Colon (tissue), 2 donors: ENCODE results near the gene ANKRD42.
"Not testable (repeated sequence)": the region's sequence is repeated elsewhere in the genome, so short reads cannot be mapped to it uniquely, and the experiment has no call there.

ENCODE experiments used
- FAIRE-seq: peaks from 2 replicates; lab custom pipeline; 2012; peaks lifted over from hg19 to GRCh38; lab: Jason Lieb, UNC
- donor health status: control.
- donor health status: control.

ANKRD42 gene

DNA sequence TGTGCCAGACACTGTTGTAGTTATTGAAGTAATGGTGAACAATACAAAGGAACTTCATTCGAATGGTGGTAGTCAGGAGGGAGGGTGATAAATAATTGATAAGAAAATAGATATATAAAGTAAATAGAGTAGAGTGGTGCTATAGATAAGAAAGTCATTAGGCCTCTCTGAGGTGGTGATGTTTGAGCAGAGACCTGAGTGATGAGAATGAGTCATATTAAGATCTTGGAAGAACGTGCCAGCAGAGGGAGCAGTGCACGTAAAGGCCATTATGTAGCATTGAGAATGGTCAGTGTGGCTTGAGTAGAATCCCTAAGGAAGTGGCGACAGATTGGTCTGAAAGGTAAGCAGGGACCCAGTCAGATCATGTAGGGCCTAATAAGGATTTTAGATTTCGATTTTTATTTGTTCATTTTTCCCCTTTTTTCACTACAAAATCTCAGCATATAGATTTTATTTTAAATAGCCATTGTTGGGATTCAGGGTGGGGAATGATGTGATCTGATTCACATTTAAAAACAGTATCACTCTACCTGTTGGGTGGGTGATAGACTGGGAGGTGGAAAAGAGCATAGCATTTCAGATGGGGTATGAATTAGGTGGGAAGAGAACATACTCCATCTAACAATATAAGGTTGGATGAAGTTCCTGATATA, 47.9 kb downstream of the ANKRD42 start:
- FAIRE-seq, result no peak

DNA sequence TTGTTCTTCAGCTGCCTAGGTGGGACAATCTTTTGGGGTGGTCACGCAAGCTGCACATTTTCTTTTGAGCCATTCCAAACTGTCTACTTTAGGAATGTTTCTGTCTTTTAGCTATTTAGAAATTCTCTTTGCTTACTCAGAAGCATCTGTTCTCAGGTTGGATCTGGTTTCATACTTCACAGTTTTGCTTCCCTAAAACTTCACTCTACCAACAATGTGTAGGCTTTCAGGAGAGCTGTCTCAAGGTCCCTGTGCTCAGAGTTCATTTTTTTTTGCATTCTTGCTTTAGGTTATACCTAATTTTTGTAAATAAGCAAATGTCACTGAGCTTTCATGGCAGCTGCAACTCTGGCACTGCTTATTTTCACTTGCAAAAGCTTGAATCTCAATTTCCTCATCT, 55.9 kb downstream of the ANKRD42 start:
- FAIRE-seq, result no peak

DNA sequence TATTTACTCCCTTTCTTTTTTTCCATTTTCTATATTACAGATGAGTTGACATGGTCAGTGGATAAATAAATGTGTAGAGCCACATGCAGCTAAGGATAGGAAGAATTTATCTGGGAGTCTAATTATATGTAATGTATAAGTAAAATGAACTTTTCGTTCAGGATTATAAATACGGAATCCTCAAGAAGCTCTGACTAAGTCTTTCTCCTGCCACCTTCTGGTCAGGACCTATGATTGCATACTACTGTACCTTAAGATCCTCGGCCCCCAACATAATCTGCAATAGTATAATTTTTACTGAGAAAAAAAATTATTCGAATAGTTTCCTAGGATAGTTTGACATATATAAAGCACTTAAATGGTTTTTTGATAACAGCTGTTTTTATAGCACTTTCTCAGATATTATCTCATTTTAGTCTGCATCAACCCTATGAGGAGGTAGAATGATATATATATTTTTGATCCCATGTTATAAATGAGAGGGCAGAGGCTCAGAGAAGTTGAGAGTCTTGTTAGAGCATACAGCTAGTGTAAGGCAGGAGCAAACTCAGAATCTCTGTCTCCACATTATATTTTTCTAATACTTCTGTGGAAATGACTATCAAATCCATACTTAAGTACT, 56.6 kb downstream of the ANKRD42 start:
- FAIRE-seq, result peak; percentile 61

DNA sequence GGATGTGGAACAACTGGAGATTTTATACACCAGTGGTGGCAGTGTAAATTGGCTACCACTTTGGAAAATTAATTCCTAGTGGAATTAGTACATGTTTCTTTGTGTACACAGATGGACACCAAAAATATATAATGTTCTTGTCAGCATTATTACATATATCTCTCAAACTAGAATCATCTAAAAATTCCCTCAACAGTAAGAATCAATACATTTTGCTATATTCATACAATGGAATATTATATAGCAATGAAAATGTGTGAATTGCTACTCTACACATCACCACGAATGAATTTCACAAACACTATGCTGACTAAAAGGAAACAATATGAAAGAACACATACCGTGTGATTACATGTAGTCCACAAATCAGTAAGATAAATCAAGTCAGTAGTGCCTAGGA, 58.8 kb downstream of the ANKRD42 start:
- no peak for FAIRE-seq

DNA sequence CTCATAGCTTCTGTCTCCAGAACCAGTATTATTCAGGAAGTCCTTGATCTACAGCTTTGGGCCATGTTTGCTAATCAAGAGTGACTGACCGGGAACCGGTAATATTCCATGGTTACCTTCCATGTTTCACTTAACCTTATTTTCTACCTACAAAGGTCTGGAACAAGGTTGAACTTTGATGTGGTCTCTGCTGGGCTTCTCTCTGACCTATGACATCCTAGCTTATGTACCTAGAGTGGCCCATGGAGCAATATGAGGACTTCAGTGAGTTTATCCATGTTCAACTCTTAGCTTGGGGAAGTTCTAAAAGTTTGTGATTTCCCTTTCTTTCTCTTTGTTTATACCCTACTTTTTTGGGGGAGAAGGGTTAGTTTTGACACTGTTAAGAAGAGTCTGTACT, 59.4 kb downstream of the ANKRD42 start:
- FAIRE-seq, result no peak

DNA sequence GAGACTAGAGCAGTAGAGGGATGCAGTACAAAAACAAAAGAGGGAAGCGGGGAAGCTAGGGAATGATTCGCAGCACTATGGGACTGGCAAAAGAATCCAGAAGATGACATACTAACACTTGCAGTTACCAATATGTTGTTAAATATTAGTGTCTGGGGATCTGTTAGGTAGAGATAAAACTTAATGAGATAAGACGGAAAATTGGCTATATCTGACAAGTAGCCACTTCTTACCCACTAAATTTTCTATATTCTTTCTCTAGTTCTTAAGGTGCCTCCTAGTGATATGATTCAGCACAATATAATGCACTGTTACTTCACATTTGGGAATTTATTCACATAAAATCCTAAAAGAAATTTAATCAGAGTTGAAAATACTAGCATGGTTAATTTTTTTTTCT, 61.9 kb downstream of the ANKRD42 start:
- no peak for FAIRE-seq

DNA sequence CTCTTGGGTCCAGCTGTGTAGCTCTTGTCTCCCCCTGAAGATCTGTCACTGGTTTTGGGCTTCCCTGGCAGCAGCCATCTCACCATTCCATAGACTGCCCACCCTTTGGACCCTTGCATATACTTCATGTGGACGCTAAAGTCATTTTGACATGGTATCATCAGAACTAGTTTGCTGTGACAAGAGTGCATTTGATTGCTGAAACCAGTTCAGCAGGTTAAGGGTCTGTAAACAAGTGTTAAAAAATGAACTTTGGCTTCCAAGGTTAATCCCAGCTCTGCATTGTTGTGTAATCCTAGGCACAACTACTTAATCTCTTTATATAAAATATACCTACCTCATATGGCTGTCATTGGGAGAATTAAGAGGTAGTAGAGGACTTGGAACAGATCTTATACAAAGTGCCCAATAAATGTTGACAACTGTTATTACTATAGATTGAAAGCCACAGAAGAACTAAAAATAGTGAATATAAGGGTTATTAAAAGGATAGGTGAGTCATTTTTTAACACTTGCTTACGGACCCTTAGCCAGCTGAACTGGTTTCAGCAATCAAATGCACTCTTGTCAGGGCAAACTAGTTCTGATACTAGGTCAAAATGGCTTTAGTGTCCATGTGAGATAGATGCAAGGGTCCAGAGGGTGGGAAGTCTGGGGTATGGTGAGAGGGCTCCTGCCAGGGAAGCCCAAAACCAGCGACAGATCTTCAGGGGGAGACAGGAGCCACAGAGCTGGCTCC, 63.3 kb downstream of the ANKRD42 start:
- FAIRE-seq, result no peak

DNA sequence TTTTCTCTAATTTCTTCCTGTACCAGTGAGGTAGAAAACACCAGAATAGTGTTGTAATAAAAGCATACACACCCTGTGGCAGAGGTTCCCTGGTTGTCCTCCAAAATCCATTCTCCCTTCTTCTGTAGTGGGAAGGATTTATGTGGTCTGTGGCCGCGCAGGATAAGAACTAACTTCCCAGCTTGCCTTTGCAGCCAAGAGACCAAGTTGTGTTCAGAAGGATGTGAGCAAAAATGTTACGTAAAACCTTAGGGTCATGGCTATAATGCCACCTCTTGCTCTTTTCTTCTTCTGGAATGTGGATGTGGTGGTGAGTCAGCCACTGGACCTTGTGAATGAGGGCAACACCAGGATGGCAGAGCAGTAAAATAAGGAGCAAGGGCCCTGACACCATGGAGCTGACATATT, 64.3 kb downstream of the ANKRD42 start:
- FAIRE-seq, result no peak

DNA sequence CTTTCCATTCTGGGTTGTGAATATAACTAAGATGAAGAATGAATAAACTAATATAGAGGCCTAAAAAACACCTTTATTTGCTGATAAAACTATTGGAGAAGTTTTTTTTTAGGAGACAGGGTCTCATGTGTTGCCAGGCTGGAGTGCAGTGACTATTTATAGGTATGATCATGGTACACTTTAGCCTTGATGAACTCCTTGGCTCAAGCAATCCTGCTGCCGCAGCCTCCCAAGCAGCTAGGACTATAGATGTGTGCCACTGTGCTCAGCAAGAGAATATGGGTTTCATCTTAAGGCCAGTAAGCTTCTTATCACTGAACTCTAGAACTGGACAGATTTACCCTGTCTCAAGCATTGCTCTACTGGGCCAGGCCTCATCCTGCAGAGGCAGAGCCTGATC, 66.0 kb downstream of the ANKRD42 start:
- no peak for FAIRE-seq

DNA sequence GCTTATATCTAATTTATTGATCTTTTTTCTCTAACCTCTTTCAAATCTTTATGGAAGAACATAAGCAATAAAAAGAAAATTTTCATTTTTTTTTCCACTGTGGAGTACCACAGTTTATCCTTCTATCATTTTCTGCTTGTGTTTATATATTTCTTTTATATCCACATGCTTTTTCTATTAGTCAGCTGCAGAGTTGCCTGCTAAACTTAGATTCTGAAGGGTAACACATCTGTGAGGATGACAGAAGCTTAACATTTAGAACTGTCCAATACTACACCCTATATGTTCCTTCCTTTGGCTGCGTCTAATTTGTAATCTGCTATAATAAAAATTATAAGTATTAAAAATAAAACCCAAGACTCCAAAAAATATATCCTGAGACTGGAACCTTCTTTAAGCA, 71.8 kb downstream of the ANKRD42 start:
- FAIRE-seq, result no peak

DNA sequence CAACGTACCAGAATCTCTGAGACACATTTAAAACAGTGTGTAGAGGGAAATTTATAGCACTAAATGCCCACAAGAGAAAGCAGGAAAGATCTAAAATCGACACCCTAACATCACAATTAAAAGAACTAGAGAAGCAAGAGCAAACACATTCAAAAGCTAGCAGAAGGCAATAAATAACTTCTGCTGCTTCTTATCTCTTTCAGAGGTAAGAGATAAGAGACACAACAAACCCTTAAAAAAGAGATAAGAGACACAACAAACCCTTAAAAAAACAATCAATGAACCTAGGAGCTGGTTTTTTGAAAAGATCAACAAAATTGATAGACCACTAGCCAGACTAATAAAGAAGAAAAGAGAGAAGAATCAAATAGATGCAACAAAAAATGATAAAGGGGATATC, 75.6 kb downstream of the ANKRD42 start:
- not testable (repeated sequence) for FAIRE-seq

DNA sequence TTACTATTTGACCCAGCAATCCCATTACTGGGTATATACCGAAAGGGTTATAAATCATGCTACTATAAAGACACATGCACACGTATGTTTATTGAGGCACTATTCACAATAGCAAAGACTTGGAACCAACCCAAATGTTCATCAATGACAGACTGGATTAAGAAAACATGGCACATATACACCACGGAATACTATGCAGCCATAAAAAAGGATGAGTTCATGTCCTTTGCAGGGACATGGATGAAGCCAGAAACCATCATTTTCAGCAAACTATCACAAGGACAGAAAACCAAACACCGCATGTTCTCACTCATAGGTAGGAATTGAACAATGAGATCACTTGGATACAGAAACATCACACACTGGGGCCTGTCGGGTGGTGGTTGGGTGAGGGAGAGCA, 78.2 kb downstream of the ANKRD42 start:
- FAIRE-seq, result not testable (repeated sequence)

DNA sequence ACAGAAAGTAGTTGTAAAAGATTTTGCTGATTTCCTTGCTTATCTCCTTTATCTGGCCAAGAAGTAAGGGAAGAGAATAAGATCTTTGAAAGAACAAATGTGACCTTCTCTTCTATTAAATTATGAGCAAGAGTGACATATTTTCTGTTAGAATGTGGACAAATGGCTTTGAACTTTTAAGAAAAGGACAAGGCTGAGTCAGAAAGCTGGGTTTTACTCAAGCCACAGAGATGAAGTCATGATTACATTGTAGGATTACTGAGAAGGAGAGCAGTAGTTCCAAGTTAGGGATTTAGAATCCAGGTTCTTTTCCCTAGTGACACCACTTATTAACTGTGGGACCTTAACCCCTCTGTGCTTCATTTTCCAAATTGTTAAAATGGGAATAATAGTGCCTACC, 79.1 kb downstream of the ANKRD42 start:
- FAIRE-seq, result no peak

DNA sequence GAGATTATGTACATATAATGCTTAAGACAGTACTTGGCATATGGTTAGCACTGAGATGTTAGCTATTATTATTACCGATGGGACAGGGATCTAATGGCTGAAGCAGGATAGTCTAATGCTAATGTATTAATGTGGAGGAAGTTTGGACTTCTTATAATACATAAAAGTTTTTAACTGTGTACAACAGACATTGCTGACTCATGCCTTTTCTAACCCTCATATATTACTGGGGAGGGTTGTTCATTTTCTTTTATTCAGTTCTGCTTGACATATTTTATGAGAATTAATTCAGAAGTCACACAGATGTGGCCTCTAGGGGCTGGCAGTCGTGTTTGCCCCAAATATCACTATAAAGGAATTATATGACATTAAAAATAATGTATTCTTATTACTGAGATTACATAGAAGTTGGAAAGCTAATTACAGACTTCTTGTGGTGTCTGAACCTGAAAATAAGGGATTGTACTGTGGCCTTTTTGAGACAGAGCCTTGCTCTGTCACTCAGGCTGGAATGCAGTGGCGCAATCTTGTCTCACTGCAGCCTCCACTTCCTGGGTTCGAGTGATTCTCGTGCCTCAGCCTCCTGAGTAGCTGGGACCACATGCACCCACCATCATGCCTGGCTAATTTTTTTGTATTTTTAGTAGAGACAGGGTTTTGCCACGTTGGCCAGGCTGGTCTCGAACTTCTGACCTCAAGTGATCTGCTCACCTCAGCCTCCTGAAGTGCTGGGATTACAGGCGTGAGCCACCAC, 82.6 kb downstream of the ANKRD42 start:
- FAIRE-seq, result no peak

DNA sequence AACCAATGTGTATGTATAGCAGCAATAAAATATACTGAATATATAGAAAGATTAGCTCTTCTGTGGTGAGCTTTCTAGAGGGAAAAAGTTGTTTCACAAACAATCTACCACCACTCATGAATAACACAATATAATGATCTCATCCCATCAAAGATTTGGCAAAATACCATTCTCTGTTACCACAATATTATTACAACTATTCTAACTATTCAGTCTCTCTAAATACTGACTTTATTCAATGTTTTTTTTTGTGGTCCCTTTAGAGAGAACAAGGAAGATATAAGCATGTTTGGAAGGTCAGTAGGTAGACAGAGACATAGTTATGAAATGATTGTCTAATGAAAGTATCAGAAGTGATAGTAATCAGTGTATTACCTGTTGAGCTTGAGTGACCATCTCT, 84.8 kb downstream of the ANKRD42 start:
- no peak for FAIRE-seq

DNA sequence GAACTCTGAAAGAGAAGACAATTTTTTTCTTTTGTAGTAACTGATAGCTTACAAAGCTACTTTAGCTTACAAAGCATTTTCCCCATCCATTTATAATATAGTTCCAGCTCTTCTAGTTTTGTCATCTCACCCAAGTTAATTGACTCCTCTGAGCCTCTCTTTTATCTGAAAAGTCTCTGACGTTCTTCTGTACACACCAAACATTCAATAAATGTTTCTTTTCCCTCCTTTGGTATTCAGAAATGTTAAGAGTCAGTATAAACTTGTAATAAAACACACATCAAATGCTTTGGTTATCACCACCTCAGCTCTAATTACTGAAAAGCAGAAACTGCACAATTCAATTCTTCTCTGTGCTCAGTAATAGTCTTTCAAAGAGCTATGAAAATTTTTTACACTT, 86.7 kb downstream of the ANKRD42 start:
- no peak for FAIRE-seq

DNA sequence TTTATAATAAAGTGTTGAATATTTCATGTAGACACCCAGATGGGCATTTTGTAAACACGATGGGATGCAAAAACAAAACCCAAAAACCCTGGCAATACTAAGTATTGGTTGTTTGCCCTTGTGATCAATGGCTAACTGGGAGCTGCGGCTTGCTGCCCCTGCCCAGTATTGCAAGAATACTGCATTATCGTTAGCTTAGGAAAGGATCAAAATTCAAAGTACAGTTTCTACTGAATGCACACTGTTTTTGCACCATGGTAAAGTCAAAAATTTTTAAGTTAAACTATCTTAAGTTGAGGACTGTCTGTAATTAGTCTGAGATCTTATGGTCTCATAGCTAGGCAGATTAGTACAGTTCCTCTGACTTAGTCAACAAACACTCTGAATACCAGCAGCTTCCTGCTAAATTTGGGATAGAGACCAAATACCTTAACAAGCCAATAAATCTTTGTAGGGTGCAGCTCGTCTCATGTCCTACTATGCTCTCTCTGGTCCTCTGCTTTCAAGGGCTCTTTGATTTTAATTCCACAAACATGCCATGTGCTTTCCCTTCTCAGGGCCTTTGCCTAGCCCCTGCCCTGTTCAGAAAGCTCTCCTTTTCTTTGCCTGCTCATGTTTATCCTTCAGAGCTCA, 88.7 kb downstream of the ANKRD42 start:
- FAIRE-seq, result no peak

DNA sequence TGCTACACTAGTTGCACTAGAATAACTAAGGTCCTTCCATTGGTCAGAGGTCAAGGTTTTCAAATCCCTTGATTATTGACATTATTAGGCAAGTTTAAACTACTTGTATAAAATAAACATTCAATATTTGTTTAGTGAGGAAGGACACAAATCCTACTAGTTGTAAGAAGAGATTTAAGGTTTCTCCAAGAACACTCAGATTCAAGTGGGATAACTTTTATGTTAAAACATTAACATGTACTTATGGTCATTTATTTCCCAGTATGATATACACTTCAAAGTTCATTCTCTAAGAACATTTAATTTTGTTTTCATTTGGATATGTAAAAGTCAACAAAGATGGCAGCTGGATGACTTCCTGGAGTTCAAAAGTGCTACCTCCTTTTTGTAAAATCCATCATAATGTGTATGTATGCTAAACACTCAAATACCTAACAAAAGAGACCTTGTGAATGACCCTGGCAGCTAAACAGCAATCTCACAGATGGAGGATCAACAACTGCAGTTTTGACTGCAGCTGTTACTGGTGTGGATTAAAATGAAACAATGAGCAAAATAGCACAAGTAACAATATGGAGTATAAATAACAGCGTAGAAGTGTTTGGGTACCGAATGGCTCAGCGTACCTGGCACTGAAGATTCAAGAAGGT, 91.1 kb downstream of the ANKRD42 start:
- FAIRE-seq, result no peak

DNA sequence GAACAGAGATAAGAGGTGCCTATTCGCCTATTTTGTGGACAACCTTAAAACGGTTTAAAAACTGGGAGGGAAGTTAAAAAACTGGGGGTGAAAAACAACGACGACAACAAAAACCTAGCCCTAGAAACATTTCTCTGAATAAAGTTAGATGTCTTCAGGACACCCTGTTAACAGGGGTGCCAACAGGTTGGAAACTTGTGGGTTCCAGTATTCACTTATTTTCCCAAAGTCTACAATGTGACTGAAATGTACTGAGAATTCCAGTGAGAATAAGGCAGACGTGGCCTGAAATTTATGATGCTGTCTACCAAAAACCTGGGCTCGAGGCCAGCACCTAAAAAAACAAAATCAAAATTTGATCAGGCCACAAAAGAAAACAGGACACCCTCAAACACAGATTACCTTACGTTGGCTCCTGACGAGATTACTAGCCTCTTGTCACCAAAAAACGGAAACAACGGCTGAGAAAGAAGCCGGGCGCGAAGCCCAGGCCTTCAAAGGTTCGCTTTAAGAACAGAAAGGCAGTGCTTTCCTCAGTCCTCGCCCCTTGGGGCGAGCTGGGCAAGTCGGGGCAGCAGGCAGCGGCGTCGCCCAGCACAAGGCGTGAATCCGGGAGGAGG, 91.7 kb downstream of the ANKRD42 start:
- no peak for FAIRE-seq

DNA sequence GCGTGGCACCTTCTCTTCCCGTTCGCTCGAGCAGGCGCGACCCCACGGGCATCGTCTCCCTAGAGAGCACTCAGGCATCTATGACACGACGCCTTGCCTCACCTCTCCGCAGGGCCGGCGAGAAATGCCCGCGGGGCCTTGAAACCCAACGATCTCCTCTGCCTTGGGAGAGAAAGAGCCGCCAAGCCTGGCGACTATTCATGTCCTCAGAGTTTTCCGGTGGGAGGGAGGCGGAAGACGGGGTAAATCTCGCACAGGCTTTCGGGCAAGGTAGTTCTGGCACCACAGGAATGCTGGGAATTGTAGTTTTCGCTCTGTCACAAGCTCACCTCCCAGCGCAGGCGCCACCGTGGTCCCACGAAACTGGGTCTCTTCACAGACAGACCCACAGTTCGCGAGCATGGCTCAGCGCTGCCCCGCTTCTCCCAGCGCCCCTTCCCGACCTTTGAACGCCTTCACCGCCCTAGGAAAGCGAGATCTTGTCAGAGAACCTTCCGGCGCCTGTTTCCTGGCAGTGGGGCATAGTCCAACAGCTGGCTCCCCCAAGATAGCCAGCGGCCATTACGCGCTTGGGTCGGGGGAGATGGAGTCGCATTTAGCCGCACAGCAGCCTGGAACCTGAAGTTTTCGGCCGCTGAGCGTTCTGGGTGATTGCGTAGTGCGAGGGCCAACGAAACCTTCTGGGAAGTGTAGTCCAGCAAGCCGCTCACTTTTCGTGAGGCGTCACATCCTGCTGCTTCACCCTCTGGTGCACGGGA, 92.4 kb downstream of the ANKRD42 start, which contains the start of gene CCDC90B:
Gene CCDC90B (minus strand): TSS at position 597 of the 758 bp plus-strand sequence. CDS start 395 bp downstream, at position 202.
- FAIRE-seq, result no peak
